Right cardiac atrium (tissue), 5 donors: ENCODE results near the gene ERCC6L2. TPM values are rescaled to one million over a fixed set of nuclear protein-coding genes. Genes with fewer than 3 reads are reported as not detected.

ENCODE experiments used
- ATAC-seq, 2 donors: fragments of 200-7000 bp; cut with Tn5 transposase; one replicate each; pipeline versions ENCODE4 v1.8.0 to v1.9.1; 2020; ENCODE audit warnings: moderate library complexity in 2 of 2, mild to moderate bottlenecking in 1 of 2
- DNase-seq, 3 donors: peaks; one replicate each; pipeline ENCODE4 v3.0.0-alpha.2; 2020
- H3K27ac ChIP-seq: one replicate; pipeline ENCODE4 v1.5.1; 2013; ENCODE audit warnings: mild to moderate bottlenecking, low read length, control low read depth, moderate library complexity
- H3K27me3 ChIP-seq: one replicate; pipeline ENCODE4 v1.6.1; 2013; ENCODE audit not compliant: control insufficient read depth, insufficient read depth
- H3K4me1 ChIP-seq: one replicate; pipeline ENCODE4 v1.6.1; 2013; ENCODE audit warnings: low read length; ENCODE audit not compliant: control insufficient read depth, insufficient read depth
- H3K4me3 ChIP-seq: one replicate; pipeline ENCODE4 v1.5.1; 2013; ENCODE audit warnings: low read length, control low read depth
- H3K9me3 ChIP-seq: one replicate; pipeline ENCODE4 v1.6.1; 2013; ENCODE audit warnings: low read length; ENCODE audit not compliant: control insufficient read depth
- WGBS: extraction: QIAGEN DNeasy Blood & Tissue Kit; methylation state at CpG from one replicate; pipeline ENCODE4 v1.1.7; 2013; 5-methylcytosine and 5-hydroxymethylcytosine counted together
- intact Hi-C, 4 donors: fragments of 100-400 bp; cut with DNase I; formaldehyde crosslinking; loops; one replicate each; pipeline versions ENCODE4 v1.11.0 to v1.14.0; 2022 to 2023
- polyA plus RNA-seq: library from polyadenylated mRNA; stranded (reverse); fragments of 200-250 nt; gene quantifications from one replicate; pipeline ENCODE4 v1.2.3, GENCODE V29; 2013
- total RNA-seq, 4 donors: library from RNA; stranded (reverse); fragmentation: NEBNext Ultra II Directional; extraction: Animal tissue kit (Norgen Biotek cat#: 25700); gene quantifications; one replicate each; pipeline ENCODE4 v1.2.1, GENCODE V29; 2021
- donor health status: healthy with polysubstance abuse.
- donor health status: DM: no; HTN: yes; CAD: no.
- donor health status: DM: no; HTN: no; CAD: no.
- donor health status: DM: no; HTN: yes; CAD: no; lungs with severe emphysema.
- donor health status: DM: yes; HTN: yes; CAD: no.

Gene ERCC6L2
- total and polyA plus RNA-seq, 5 donors: 6.8 to 41.0 (median 34.4) TPM

DNA sequence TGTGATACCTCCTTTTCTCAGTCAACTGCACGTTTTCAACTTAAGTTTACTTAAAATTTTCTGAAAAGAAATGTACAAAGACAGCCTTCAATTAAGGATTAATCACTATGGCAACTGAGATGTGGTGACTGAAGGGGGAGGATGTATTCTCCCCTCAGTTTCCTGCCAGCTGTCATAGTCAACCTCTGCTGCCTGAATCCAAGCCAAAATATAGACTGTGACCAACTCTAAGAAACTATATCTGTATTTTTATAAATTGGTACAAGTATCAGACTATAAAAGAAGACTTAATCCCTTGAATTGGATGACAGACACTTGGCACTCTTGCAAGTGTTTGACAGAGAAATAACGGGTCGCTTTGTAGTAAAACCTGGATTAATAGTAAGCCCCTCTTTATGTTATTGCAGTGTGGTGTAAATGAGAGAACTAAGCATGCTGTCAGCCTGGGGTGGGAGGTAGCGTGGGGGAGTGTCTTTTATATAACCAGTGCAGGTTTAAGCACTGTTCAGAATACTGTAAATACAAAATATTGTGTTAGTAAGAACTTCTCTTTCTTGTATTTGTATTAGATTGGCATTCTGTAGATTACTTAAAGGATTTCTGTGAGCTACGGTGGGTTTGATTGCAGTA is 106.4 kb downstream of the ERCC6L2 start:
- 56% methylated on average over 5 of the region's 5 CpGs for WGBS
- no peaks in the 10 kb centered on the region for H3K27me3 ChIP-seq
- no peak overlapping the region for H3K4me3 ChIP-seq
- no peaks in the 10 kb centered on the region for H3K9me3 ChIP-seq
- DNase-seq (no peak), ATAC-seq (no peak)
- intact Hi-C loops: no loop called here
- H3K4me1 ChIP-seq: no peaks in the 10 kb centered on the region
- H3K27ac ChIP-seq: no peak overlapping the region

- no peak overlapping the region for H3K27ac ChIP-seq
- no peak overlapping the region for H3K4me3 ChIP-seq
- no peak for DNase-seq
- H3K9me3 ChIP-seq: no peaks in the 10 kb centered on the region
- H3K27me3 ChIP-seq: no peaks in the 10 kb centered on the region
- ATAC-seq: peak; percentile 40 to 47
- 72% methylated on average over 3 of the region's 3 CpGs for WGBS
- intact Hi-C loops: no loop called here
- no peaks in the 10 kb centered on the region for H3K4me1 ChIP-seq
These were observed 110.1 kb downstream of the ERCC6L2 start for GRCh38 chr9:95985440-95986055.

- no peaks in the 10 kb centered on the region for H3K9me3 ChIP-seq
- WGBS: 92% methylated on average over 1 of the region's 1 CpG
- H3K4me1 ChIP-seq: no peaks in the 10 kb centered on the region
- DNase-seq (no peak), ATAC-seq (no peak)
- no peak overlapping the region for H3K4me3 ChIP-seq
- intact Hi-C loops: no loop called here
- no peaks in the 10 kb centered on the region for H3K27me3 ChIP-seq
- no peak overlapping the region for H3K27ac ChIP-seq
These were observed 113.8 kb downstream of the ERCC6L2 start for GRCh38 chr9:95989297-95989696.

GRCh38 chr9:95991326-95991725 is 115.8 kb downstream of the ERCC6L2 start:
- no peak for DNase-seq
- Histone ChIP-seq H3K4me1 (no peaks in the 10 kb centered on the region), H3K27me3 (no peaks in the 10 kb centered on the region), H3K9me3 (no peaks in the 10 kb centered on the region), H3K27ac (no peak overlapping the region), H3K4me3 (no peak overlapping the region)
- ATAC-seq: no peak
- WGBS: 95% methylated on average over 1 of the region's 1 CpG
- intact Hi-C loops: no loop called here

DNA sequence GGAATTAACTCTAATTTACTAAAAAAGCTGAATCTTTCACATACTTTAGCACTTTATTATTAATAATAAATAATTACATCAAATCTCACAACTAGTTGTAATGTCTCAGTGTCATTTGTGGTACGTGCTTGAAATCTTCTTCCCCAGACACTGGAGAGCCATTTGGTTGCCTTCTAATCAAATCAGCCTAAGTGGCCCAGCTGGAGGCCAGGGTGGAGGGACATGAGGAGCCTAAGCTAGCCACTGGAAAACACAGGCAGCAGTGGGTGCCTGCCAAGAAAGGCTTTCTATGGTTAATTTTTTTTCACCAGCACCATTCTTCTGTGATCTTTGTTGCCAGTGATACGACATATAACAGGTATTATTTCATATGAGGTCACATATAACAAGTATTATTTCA is 117.0 kb downstream of the ERCC6L2 start:
- DNase-seq: no peak
- ATAC-seq: no peak
- H3K27me3 ChIP-seq: no peaks in the 10 kb centered on the region
- H3K27ac ChIP-seq: no peak overlapping the region
- H3K4me3 ChIP-seq: no peak overlapping the region
- no peaks in the 10 kb centered on the region for H3K9me3 ChIP-seq
- intact Hi-C loops: no loop called here
- 93% methylated on average over 2 of the region's 2 CpGs for WGBS
- no peaks in the 10 kb centered on the region for H3K4me1 ChIP-seq

GRCh38 chr9:95993337-95993736 is 117.8 kb downstream of the ERCC6L2 start:
- ATAC-seq: no peak
- Histone ChIP-seq H3K27ac (no peak overlapping the region), H3K27me3 (no peaks in the 10 kb centered on the region), H3K4me3 (no peak overlapping the region), H3K9me3 (no peaks in the 10 kb centered on the region), H3K4me1 (no peaks in the 10 kb centered on the region)
- intact Hi-C loops: no loop called here
- DNase-seq: no peak
- WGBS: 98% methylated on average over 3 of the region's 3 CpGs

DNA sequence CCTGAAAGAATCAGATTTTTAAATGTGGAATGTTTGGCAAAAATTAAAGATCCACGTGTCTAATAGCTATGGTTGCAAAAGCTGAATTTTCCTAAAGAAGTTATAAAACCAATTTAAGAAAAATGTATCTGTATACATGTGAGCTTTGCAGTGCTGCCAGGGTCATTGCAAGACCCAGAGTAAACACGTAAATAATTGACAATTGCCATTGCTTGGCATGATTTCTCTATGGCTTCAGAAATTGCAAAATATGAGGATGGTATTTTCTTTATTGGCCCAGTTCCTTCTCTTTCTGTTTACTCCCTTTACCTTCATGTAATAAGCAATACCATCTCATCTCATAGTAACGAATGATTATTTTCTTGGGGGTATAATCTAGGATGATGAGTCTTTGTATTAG is 123.9 kb downstream of the ERCC6L2 start:
- 98% methylated on average over 3 of the region's 3 CpGs for WGBS
- no peak for DNase-seq
- intact Hi-C loops: no loop called here

GRCh38 chr9:96004379-96004778 is 128.9 kb downstream of the ERCC6L2 start:
- intact Hi-C loops: no loop called here
- Histone ChIP-seq H3K27ac (no peak overlapping the region), H3K4me1 (no peaks in the 10 kb centered on the region), H3K9me3 (no peaks in the 10 kb centered on the region), H3K4me3 (no peak overlapping the region), H3K27me3 (no peaks in the 10 kb centered on the region)
- no peak for DNase-seq
- no peak for ATAC-seq
- WGBS: 48% methylated on average over 2 of the region's 2 CpGs

More for the DNA sequence above, 123.9 kb downstream of the ERCC6L2 start:
- no peaks in the 10 kb centered on the region for H3K9me3 ChIP-seq
- no peak overlapping the region for H3K27ac ChIP-seq
- no peak for ATAC-seq
- H3K4me3 ChIP-seq: no peak overlapping the region
- H3K4me1 ChIP-seq: no peaks in the 10 kb centered on the region
- H3K27me3 ChIP-seq: no peaks in the 10 kb centered on the region

DNA sequence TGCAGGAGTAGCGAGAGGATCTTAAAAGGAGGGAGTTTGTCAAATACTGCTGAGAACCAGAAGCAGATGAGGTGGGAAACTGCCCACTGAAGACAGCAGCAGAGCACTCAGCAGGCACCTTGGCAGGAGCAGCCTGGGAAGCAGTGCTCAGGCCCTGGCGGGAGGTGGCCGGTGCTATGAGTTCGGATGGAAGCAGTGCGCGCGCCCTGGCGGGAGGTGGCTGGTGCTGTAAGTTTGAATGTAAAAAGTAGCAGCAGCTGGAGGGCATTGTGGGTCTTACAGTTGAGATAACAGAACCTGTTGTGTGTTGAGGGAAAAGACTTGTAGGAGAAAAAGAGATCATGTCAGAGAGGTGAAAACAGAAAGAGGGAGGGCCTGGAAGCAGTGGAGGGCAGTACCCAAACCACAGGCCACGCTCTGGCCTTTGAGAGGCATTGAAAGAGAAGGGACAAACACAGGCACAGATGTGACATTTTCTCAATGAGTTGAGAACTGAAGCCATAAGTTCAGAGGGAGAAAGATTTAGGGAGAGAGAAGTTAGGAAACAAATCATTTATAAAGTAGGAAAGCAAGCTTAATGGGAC is 130.9 kb downstream of the ERCC6L2 start:
- DNase-seq (no peak), ATAC-seq (no peak)
- no peak overlapping the region for H3K27ac ChIP-seq
- intact Hi-C loops: no loop called here
- no peak overlapping the region for H3K4me3 ChIP-seq
- no peaks in the 10 kb centered on the region for H3K9me3 ChIP-seq
- H3K4me1 ChIP-seq: no peaks in the 10 kb centered on the region
- 96% methylated on average over 9 of the region's 9 CpGs for WGBS
- no peaks in the 10 kb centered on the region for H3K27me3 ChIP-seq

GRCh38 chr9:96006961-96007360 is 131.5 kb downstream of the ERCC6L2 start:
- no peak for DNase-seq
- no peak overlapping the region for H3K4me3 ChIP-seq
- ATAC-seq: no peak
- H3K4me1 ChIP-seq: no peaks in the 10 kb centered on the region
- intact Hi-C loops: no loop called here
- no peak overlapping the region for H3K27ac ChIP-seq
- H3K27me3 ChIP-seq: no peaks in the 10 kb centered on the region
- no peaks in the 10 kb centered on the region for H3K9me3 ChIP-seq

DNA sequence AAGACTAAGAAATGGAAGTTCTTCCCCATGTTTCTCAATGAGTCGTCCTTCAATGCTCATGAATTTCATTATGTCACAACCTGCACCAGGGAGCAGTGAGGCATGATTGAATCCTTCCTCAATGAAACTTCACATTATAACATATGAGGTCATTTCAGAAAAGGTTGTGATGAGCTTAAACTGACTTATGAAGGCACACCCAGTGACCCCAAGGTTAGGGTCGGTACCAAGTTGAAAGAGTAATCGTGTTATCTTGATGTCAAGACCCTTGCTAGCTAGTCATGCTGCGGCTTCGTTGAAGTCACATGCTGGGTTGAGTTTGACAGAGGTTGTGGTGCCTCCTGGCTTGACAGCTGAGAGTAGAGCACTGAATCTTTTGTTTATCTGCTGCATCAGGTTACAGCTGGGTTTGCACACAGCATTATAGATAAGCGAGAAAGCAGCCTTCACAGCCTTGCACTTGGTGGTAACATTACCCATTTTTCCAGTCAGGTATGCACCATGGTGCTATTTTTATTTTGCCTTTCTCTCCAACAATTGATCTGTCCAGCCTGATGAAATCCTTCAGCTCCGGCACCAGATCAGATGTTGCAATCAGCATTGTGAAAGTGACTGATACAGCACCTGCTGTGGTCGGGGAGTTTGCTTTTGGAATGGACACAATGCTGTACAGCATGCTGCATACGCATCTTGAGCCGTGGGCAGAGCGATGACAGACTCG is 133.2 kb downstream of the ERCC6L2 start:
- Histone ChIP-seq H3K4me1 (no peaks in the 10 kb centered on the region), H3K9me3 (no peaks in the 10 kb centered on the region), H3K4me3 (no peak overlapping the region), H3K27me3 (no peaks in the 10 kb centered on the region), H3K27ac (no peak overlapping the region)
- ATAC-seq (peak in 1 of 2 donors; percentile 22), DNase-seq (peak in 1 of 3 donors; percentile 52)
- intact Hi-C loops: no loop called here
- WGBS: 76% methylated on average over 12 of the region's 12 CpGs
